Stimulated activated CD4-positive, alpha-beta T cell treated with anti-CD3 and anti-CD28 coated beads, Interleukin-4, amount 100 ng/mL, for 48 hours (primary cell): Measurements from ENCODE around the gene MAP4K4.
A peak's percentile ranks its signal among the peaks of the same experiment; 100 is the strongest.
"Not testable (repeated sequence)": the region's sequence is repeated elsewhere in the genome, so short reads cannot be mapped to it uniquely, and the experiment has no call there.

Experiments used
- DNase-seq, 2 donors: peaks; one replicate each; pipeline ENCODE4 v3.0.0-alpha.2; 2020; ENCODE audit warnings: low read depth in 2 of 2

The MAP4K4 gene

DNA sequence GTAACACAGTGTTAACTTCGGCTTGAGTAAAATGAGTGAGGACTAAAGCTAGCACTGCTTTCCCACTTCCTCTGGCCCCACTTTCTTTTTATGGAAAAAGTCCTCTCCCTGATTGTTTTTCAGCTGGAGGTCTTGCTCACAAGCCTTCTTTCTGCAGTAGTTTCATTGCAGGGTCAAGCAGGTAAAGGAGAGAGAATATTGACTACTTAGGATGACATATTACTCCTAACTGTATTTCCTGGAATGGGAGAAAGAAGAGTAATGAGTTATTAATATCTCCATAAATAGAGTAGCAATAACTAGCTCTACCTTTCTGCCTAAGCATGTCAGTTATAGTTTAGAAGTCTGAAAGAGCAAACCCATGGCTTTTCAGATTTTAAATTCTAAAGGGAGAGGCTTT is 45.0 kb downstream of the MAP4K4 start:
- no peak for DNase-seq

DNA sequence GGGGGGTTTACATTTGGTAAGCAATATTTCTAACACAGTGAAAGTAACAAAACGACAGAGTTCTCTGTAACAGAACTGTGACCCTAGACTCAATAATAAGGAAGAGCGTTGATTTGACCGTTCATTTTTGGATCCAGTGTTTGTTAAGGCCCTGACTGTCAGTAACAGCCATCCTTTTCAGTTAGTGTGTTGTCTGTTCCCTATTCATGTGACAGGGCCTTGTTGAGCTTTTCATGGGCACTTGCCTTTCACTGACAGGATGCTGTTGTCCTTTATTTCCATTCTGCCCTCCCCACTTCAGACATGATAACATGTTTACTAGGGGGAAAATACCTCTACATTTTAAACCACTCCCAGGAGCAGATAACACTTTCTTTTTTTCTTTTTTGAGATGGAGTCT is 45.8 kb downstream of the MAP4K4 start:
- no peak for DNase-seq

DNA sequence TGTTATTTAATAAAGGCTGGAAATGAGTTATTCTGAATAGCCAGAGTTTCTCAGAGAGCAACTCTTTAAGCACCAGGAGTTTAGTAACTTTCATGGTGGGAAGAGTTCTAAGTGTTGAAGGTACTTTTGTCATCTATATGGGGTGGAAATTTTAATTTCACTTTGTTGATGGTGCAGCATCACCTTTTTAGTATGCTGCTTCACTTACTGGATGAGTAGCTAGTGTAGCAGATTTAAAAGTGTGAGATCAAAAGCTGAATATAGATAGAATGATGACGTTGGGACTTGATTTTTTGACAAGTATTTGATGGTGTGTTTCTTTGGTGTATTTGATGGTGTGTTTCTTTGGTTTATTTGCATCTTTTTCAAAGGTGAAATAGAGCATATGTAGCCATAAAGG is 47.3 kb downstream of the MAP4K4 start:
- no peak for DNase-seq

- no peak for DNase-seq
These were observed 48.5 kb downstream of the MAP4K4 start for GRCh38 chr2:101745711-101746694.

DNA sequence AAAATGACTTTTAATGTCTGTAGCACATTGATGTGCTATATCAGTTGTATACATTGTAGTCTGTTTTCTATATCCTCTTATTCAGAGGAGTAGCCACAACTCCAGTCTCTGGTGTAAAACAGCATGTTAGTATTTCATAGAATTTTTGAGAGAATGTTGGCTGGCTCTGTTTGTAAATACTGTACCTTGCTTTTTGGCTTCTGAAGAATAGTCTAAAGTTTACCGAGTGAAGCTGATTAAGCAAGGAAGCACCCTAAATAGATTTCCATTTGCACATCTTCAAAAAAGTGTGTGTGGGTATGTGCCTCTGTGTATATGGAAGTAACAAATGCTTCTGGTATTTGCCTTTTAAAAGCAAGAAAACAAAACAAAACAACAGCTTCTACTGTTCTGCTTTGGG is 50.5 kb downstream of the MAP4K4 start:
- no peak for DNase-seq

DNA sequence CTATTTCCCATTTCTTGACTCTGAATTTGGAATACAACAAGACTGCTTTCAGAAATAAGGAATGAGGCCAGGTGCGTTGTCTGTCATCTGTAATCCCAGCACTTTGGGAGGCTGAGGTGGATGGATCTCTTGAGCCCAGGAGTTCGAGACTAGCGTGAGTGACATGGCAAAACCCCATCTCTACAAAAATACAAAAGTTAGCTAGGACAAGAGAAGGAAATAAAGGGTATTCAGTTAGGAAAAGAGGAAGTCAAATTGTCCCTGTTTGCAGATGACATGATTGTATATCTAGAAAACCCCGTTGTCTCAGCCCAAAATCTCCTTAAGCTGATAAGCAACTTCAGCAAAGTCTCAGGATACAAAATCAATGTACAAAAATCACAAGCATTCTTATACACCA is 51.0 kb downstream of the MAP4K4 start:
- not testable (repeated sequence) for DNase-seq

GRCh38 chr2:101750688-101751087 is 53.2 kb downstream of the MAP4K4 start:
- no peak for DNase-seq

- DNase-seq, result no peak
These were observed 53.8 kb downstream of the MAP4K4 start for GRCh38 chr2:101751276-101751815.

DNA sequence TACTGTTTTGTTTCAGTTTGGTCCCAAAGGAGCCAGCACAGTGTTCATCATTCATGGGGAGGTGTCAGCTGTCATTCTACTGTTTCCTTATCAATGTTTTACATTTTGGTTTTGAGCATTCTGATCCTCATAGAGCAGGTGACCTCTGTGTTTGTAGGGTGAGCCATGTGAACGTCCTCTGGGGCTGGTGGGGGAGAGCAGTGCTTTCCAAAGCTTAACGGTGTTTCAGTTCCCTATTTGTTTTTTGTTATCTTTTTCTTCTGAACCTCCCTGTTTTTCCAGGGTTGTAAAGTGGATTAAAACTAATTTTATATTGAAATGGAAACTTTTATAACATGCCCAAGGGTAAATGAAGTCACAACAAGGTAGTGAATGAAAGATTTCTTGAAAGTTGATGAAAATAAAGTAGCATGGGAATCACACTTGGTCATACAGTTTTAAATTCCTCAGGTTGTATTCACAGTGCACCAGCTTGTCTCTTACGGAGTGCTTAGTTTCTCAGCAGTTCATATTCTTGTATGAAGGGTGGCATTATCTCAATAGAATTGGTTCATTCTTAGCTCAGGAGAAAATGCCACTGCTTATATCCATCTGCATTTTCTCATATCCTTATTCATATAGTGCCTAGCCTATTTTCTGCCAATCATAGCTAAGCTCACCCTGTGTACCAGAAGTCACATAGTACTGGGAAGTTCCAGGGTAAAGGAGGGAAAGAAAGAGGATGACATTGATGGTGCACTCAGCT is 54.5 kb downstream of the MAP4K4 start:
- no peak for DNase-seq

- no peak for DNase-seq
These were observed 55.5 kb downstream of the MAP4K4 start for GRCh38 chr2:101752716-101753616.

- DNase-seq, result no peak
These were observed 56.4 kb downstream of the MAP4K4 start for GRCh38 chr2:101753720-101754490.

GRCh38 chr2:101754618-101755017 is 57.1 kb downstream of the MAP4K4 start:
- DNase-seq, result no peak

DNA sequence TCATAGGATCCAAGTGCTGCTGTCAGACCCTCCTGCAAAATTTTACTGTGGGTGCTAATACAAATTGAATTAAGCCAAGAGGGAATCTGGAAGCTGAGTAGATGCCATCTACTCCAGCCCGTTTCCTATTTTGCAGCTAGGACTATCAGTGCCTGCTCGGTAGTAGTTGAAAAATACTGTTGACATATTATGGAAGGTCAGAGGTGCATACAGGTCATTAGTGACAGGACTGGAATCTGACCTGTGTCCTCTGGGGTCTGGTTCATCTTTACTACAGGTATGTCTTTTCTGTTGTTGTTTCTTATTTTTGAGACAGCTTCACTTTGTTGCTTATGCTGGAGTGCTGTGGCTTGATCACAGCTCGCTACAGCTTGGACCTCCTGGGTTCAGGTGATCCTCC is 58.8 kb downstream of the MAP4K4 start:
- DNase-seq, result no peak

DNA sequence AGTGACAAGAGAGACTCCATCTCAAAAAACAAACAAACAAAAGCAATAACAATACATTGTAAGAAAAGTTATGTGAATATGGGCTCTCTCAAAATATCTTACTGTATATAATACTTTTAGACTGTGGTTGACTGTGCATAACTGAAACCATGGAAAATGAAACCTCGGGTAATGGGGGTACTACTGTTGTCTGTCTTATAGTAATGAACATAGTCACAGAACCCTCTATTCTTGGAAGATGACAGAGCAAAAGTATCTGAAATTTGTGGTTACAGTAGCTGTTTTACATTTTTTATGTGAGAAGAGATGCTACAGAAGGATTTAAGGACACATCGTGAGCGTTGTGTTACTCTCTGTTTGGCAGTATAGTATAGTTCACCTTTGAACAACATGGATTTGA is 60.5 kb downstream of the MAP4K4 start:
- peak in 1 of 2 donors; percentile 26 for DNase-seq

GRCh38 chr2:101759162-101759561 is 61.7 kb downstream of the MAP4K4 start:
- no peak for DNase-seq

- no peak for DNase-seq
These were observed 65.1 kb downstream of the MAP4K4 start for GRCh38 chr2:101762451-101763171.

DNA sequence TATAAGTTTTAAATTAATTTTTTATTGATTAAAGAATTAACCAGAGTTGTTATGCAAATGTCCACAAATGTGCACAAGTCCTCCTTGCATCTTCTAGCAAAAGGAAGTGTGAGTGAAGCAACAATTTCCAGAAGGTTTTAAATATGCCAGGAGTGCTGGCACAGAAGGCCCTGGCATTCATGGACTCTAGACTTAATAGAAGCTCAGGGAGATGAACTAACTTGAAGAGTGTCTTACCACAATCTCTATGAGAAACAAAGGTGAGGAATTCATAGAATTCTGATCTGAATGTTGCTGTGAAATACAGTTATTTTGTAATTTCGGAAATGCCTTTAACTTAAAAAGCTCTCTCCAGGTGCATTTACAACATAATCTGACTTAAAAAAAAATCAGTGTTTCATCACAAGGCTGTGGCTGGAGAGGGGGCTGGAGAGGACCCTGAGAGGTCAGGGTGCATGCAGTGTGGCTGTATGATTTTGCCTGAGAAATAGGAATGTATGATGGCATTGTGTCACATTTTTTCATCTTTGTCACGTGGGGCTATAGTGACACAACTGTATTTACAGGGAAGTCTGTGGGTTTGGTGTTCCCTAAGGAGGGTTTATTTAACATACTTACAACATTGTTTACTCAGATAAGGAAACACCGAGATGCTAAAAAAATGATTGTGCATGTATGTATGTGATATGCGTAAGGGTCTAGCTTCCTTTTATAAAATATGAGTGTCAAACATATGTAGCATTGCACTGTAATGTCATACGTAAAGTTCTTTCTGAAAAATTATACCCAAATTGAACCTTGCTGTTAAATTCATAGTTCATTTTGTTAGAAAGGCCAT is 66.2 kb downstream of the MAP4K4 start:
- DNase-seq, result no peak

DNA sequence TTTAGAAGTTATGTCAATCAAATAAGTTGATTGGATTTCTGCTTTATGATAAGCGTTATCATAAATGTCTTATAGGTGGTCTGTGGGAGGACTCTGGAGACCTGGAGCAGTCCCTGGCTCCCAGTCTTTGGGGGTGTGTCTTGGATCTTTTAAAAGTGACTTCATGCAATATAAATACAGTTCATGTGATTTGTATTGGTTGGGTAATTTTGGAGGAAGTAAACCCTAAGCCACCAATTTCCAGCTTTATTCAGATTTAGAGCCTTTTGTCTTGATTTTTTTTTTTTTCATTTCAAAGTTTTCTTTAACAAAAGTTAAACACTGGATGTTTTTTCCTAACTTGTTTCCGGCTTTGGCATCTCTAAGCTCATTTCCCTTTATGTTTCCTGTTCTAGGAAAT is 68.8 kb downstream of the MAP4K4 start:
- no peak for DNase-seq
